GM12865 (cell line): ENCODE measurements around the gene NEDD4L.

Source experiments
- DNase-seq: peaks from one replicate; pipeline ENCODE4 v3.0.0; 2010; ENCODE audit warnings: low read depth
- H3K4me3 ChIP-seq: 2 replicates; pipeline ENCODE4 v1.5.1; 2011; ENCODE audit warnings: mild to moderate bottlenecking, low read depth, low read length, control low read depth
- CTCF ChIP-seq: IDR thresholded peaks from 2 replicates; pipeline ENCODE4 v1.5.1; 2011; ENCODE audit warnings: low read length, control low read depth, low read depth, inconsistent platforms; ENCODE audit not compliant: insufficient read depth; ENCODE audit errors: missing control alignments

NEDD4L gene

GRCh38 chr18:58026395-58026794 is 17.6 kb upstream of the NEDD4L start:
- DNase-seq: no peak
- no peak for TF ChIP-seq CTCF
- no peak overlapping the region for H3K4me3 ChIP-seq

GRCh38 chr18:58026857-58027256 is 17.2 kb upstream of the NEDD4L start:
- no peak for TF ChIP-seq CTCF
- DNase-seq: no peak
- no peak overlapping the region for H3K4me3 ChIP-seq

DNA sequence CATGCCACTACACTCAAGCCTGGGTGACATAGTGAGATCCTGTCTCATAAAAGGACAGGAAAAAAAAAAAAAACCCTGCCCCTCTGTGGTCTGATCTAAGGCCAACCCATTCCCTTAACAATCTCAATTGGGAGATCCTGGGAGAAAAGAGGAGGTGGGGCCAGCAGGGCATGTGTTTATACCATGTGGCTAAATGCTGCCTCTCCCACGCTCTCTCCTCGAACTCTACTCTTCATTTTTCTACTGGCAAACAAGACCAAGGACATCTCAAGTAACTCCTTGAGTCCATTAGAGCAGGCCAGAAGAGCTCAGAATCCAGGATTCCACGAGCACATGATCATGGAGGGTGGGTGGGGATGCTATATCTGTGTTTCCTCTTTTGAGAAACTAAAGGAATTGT is 16.7 kb upstream of the NEDD4L start:
- DNase-seq: no peak
- no peak overlapping the region for H3K4me3 ChIP-seq
- no peak for TF ChIP-seq CTCF

- no peak for TF ChIP-seq CTCF
- DNase-seq: no peak
- H3K4me3 ChIP-seq: no peak overlapping the region
These were observed 15.8 kb upstream of the NEDD4L start for GRCh38 chr18:58028109-58028784.

DNA sequence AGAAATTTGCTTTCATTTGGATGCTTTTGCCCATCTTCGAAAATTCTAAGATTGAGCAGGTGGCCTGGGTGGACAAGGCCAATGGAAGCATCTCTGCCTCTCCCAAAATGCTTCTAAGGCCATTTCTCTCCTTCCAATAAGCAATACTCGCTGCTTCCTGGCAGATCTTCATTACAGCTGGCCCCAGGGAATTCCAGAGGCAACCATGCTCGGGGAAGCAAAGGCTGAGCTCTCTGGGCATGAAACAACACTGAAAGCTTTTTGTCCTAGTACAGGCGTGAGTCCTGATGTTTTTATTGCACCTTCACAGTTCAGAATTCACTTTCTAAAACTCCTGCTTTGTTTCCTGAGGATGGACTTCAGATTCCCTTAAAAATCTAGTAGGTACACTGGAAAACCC is 11.8 kb upstream of the NEDD4L start:
- DNase-seq: no peak
- H3K4me3 ChIP-seq: no peak overlapping the region
- no peak for TF ChIP-seq CTCF

DNA sequence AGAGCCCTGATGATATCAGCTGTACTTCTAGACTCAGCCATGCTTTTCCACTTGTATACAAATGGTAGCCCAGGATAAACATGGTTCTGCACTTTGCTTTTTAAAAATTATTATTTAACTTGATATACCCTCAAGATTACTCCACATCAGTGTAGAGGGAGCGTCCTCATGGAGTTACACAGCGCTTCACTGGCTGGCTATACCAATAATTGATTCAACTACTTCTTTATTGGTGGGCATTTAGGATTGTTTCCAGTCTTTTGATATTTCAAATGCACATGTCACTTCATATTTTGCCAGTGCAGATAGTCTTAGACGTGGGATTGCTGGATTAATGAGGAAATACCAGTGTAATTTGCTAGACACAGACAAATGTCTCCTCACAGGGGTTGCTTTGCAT is 10.8 kb upstream of the NEDD4L start:
- no peak overlapping the region for H3K4me3 ChIP-seq
- DNase-seq: no peak
- no peak for TF ChIP-seq CTCF

GRCh38 chr18:58034370-58034769 is 9.7 kb upstream of the NEDD4L start:
- no peak for DNase-seq
- TF ChIP-seq CTCF: no peak
- no peak overlapping the region for H3K4me3 ChIP-seq
